Measurements from ENCODE around the gene KRTAP1-5. TPM values are rescaled to one million over a fixed set of nuclear protein-coding genes. Genes with fewer than 3 reads are reported as not detected.
"Not testable (repeated sequence)": the region's sequence is repeated elsewhere in the genome, so short reads cannot be mapped to it uniquely, and the experiment has no call there.

Gene KRTAP1-5
- total RNA-seq, 2 donors from 2014 or later = not detected

- TF ChIP-seq, protein P1, sequence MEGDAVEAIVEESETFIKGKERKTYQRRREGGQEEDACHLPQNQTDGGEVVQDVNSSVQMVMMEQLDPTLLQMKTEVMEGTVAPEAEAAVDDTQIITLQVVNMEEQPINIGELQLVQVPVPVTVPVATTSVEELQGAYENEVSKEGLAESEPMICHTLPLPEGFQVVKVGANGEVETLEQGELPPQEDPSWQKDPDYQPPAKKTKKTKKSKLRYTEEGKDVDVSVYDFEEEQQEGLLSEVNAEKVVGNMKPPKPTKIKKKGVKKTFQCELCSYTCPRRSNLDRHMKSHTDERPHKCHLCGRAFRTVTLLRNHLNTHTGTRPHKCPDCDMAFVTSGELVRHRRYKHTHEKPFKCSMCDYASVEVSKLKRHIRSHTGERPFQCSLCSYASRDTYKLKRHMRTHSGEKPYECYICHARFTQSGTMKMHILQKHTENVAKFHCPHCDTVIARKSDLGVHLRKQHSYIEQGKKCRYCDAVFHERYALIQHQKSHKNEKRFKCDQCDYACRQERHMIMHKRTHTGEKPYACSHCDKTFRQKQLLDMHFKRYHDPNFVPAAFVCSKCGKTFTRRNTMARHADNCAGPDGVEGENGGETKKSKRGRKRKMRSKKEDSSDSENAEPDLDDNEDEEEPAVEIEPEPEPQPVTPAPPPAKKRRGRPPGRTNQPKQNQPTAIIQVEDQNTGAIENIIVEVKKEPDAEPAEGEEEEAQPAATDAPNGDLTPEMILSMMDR (IDR thresholded peaks at IDR 0.05) = no peak
- H3K9me3 ChIP-seq = no peaks in the 10 kb centered on the region
- DNase-seq (ENCODE audit: low spot score) = no peak
- ATAC-seq (ENCODE audit: insufficient number of reproducible peaks, low FRiP score, low read depth) = no peak
- H3K4me3 ChIP-seq = no peak overlapping the region
- H3K36me3 ChIP-seq = no peaks in the 10 kb centered on the region
- no peaks in the 10 kb centered on the region for H3K27me3 ChIP-seq (replicated peaks; ENCODE audit: insufficient read depth)
- H3K4me1 ChIP-seq (ENCODE audit: control insufficient read depth in 1 of 2, low read depth in 2 of 2) = no peaks in the 10 kb centered on the region
- no peak overlapping the region for H3K27ac ChIP-seq
Measured at GRCh38 chr17:41054025-41054424, 27.0 kb upstream of the KRTAP1-5 start.

- Histone ChIP-seq H3K27me3 (replicated peaks; ENCODE audit: insufficient read depth) (no peaks in the 10 kb centered on the region), H3K27ac (no peak overlapping the region), H3K36me3 (no peaks in the 10 kb centered on the region), H3K4me1 (ENCODE audit: control insufficient read depth in 1 of 2, low read depth in 2 of 2) (no peaks in the 10 kb centered on the region), H3K9me3 (no peaks in the 10 kb centered on the region), H3K4me3 (no peak overlapping the region)
- DNase-seq (ENCODE audit: low spot score) (no peak), ATAC-seq (ENCODE audit: insufficient number of reproducible peaks, low FRiP score, low read depth) (no peak)
- TF ChIP-seq, protein P1 (IDR thresholded peaks at IDR 0.05) = no peak
Measured at GRCh38 chr17:41052566-41052965, 25.6 kb upstream of the KRTAP1-5 start.

DNA sequence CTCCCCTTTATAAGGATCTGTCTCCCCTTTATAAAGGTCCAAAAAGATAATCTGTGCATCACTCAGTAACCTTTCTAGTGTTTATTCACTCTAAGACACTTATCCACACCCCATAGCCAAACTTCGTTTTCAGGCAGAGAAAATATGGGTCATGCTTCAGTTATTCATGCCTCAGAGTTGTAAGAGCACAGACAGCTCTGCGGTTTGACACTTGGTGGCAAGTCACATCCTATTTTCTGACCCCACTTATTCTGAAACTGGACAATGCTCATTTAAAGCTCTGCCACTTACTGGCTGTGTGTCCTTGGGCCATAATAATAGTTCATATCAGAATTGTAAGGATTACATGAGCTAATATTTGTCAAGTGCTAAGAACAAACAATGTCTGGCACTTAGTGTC, 22.1 kb upstream of the KRTAP1-5 start:
- Histone ChIP-seq H3K27me3 (replicated peaks; ENCODE audit: insufficient read depth) (no peaks in the 10 kb centered on the region), H3K4me1 (ENCODE audit: control insufficient read depth in 1 of 2, low read depth in 2 of 2) (no peaks in the 10 kb centered on the region), H3K4me3 (no peak overlapping the region), H3K36me3 (no peaks in the 10 kb centered on the region), H3K9me3 (no peaks in the 10 kb centered on the region), H3K27ac (no peak overlapping the region)
- TF ChIP-seq, protein P1 (IDR thresholded peaks at IDR 0.05) = no peak
- DNase-seq (ENCODE audit: low spot score) = no peak
- ATAC-seq (ENCODE audit: insufficient number of reproducible peaks, low FRiP score, low read depth) = no peak

DNA sequence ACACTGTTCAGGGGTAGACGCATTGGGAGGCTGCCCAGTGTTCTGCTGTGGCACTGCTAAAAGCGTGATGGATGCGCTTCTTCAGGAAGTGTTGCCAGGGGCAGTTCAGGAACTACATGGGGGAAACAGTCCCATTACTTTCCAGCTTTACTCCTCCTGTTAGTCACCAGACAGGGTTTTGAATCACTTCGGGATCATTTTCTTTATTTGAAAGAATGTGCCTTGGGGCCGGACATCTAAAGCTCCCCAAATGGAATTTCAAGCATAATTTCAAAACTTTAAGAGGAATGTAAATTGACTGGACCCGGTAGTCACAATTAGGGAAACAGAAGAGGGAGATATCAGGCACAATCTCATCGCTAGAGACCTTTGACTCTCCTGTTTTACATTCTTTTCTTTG, 21.4 kb upstream of the KRTAP1-5 start:
- no peaks in the 10 kb centered on the region for H3K9me3 ChIP-seq
- no peaks in the 10 kb centered on the region for H3K4me1 ChIP-seq (ENCODE audit: control insufficient read depth in 1 of 2, low read depth in 2 of 2)
- H3K36me3 ChIP-seq = no peaks in the 10 kb centered on the region
- DNase-seq (ENCODE audit: low spot score) (no peak), ATAC-seq (ENCODE audit: insufficient number of reproducible peaks, low FRiP score, low read depth) (no peak)
- TF ChIP-seq, protein P1 (IDR thresholded peaks at IDR 0.05) = no peak
- H3K4me3 ChIP-seq = no peak overlapping the region
- no peaks in the 10 kb centered on the region for H3K27me3 ChIP-seq (replicated peaks; ENCODE audit: insufficient read depth)
- H3K27ac ChIP-seq = no peak overlapping the region

DNA sequence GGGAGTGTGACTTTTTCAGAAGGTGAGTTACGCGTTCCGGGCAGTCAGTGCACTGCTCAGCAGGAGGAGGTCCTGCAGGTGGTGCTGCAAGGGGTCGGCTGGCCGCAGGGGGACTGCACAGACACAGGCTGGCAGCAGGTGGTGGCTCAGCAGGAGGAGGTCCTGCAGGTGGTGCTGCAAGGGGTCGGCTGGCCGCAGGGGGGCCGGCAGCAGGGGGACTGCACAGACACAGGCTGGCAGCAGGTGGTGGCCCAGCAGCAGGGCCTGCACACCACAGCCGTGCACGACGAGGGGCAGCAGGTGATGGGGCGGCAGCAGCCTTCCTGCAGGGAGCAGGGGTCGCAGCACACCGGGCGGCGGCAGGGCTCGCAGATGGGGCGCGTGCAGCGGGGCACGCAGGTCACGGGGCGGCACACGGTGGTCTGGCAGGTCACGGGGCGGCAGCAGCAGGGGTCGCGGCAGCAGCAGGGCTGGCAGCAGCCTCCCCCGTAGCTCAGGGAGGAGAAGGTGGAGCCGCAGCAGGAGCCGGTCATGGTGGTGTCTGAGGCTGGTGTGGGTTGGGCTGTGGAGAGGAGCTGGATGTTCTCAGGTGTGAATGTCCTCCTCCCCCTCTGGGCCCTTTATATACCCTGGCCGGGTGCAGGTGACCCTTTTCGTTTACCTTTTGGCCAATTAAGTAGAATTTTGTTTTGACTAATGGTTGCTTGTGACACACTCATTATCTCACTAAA, 19.9 kb upstream of the KRTAP1-5 start, which contains the start of gene KRTAP2-1:
Gene KRTAP2-1 (minus strand): TSS at position 582 of the 731 bp plus-strand sequence. CDS start 49 bp downstream, at position 533.
- H3K36me3 ChIP-seq; H3K4me3 ChIP-seq; H3K9me3 ChIP-seq; H3K27ac ChIP-seq; H3K27me3 ChIP-seq (replicated peaks; ENCODE audit: insufficient read depth); H3K4me1 ChIP-seq (ENCODE audit: control insufficient read depth in 1 of 2, low read depth in 2 of 2); ATAC-seq (ENCODE audit: insufficient number of reproducible peaks, low FRiP score, low read depth); DNase-seq (ENCODE audit: low spot score): not testable (repeated sequence)

DNA sequence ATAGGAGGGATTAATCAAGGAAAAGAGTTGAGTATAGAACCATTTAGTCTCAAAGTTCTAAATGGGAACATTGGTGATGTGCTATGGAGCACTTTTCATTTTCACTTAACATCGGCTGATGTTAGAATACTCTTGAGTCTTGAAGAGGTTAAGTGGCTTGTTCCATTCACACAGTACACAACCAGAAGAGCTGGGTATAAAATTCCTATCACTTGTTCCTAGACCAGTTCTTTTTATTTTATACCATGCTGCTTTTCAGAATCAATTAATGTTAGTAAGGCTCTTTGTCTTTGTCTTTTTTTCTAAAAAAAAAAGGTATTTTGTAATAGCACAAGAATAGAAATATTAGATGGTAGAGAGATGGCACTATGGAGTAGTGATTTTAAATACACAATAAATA, 15.9 kb upstream of the KRTAP1-5 start:
- TF ChIP-seq, protein P1 (IDR thresholded peaks at IDR 0.05) = no peak
- no peak for ATAC-seq (ENCODE audit: insufficient number of reproducible peaks, low FRiP score, low read depth)
- DNase-seq (ENCODE audit: low spot score) = no peak

More for the DNA sequence above, 15.9 kb upstream of the KRTAP1-5 start:
- Histone ChIP-seq H3K4me1 (ENCODE audit: control insufficient read depth in 1 of 2, low read depth in 2 of 2) (peaks cover 0 to 8% of the 10 kb centered on the region in 2 donors), H3K4me3 (no peak overlapping the region), H3K27ac (no peak overlapping the region), H3K27me3 (replicated peaks; ENCODE audit: insufficient read depth) (no peaks in the 10 kb centered on the region), H3K36me3 (no peaks in the 10 kb centered on the region), H3K9me3 (no peaks in the 10 kb centered on the region)

Measured in thoracic aorta (tissue), 2 donors.